K562 (cell line): ENCODE results near the gene LGALS14. TPM values are rescaled to one million over a fixed set of nuclear protein-coding genes. Genes with fewer than 3 reads are reported as not detected.

Experiments
- ATAC-seq: fragments of 200-7000 bp; cut with Tn5 transposase; 3 replicates; pipeline ENCODE4 v1.9.1; 2020; ENCODE audit warnings: moderate library complexity
- BruUV-seq: library from RNA; stranded (reverse); fragments of 400-500 nt; replicated peaks from 2 replicates; lab custom pipeline; 2021; lab: Mats Ljungman, UMichigan
- CTCF ChIA-PET: fragments of 300-600 bp; formaldehyde crosslinking; extraction: SDS; loops from one replicate; lab custom pipeline; 2021; ENCODE audit warnings: low intra/inter-chr PET ratio; lab: Yijun Ruan, JAX
- POLR2A ChIA-PET: fragments of 300-600, 350-650 bp; sonication (Branson Sonifier 250); formaldehyde crosslinking; extraction: SDS; loops from one replicate; lab custom pipeline; 2021; ENCODE audit warnings: antibody characterized with exemption, inconsistent platforms; lab: Yijun Ruan, JAX
- DNase-seq, 4 experiments: peaks; one replicate each; pipeline versions ENCODE4 v3.0.0 to v3.0.0-alpha.2; 2011 to 2018; ENCODE audit warnings: low spot score in 3 of 4, mixed read lengths in 3 of 4; ENCODE audit errors: extremely low read depth in 1 of 4
- FAIRE-seq: peaks from 2 replicates; lab custom pipeline; 2011; peaks lifted over from hg19 to GRCh38; lab: Jason Lieb, UNC
- H2AFZ ChIP-seq: 2 replicates; pipeline ENCODE4 v1.6.0; 2011; ENCODE audit warnings: low read depth, low read length, control low read depth, inconsistent platforms
- H3K27ac ChIP-seq: fragments of 200-600 bp; 3 replicates; pipeline ENCODE4 v1.8.0; 2011; ENCODE audit warnings: low read depth, mild to moderate bottlenecking, control low read depth, inconsistent platforms, low read length, moderate library complexity, mixed read lengths; ENCODE audit errors: extremely low read depth
- H3K27me3 ChIP-seq, 2 experiments: fragments of 300-600 bp in 1 of 2; 2 replicates in 1 of 2; 3 replicates in 1 of 2; pipeline versions ENCODE4 v1.6.0 to v1.8.0; 2011; ENCODE audit warnings: inconsistent platforms in 2 of 2, low read length in 2 of 2, mild to moderate bottlenecking in 1 of 2, mixed read lengths in 1 of 2, moderate library complexity in 1 of 2; ENCODE audit not compliant: control insufficient read depth in 2 of 2, insufficient read depth in 2 of 2
- H3K36me3 ChIP-seq: fragments of 300-600 bp; 3 replicates; pipeline ENCODE4 v1.8.0; 2011; ENCODE audit warnings: mild to moderate bottlenecking, low read length, inconsistent platforms; ENCODE audit not compliant: control insufficient read depth, insufficient read depth
- H3K4me1 ChIP-seq, 2 experiments: fragments of 200-600 bp in 1 of 2; replicated peaks in 1 of 2; 2 replicates in 1 of 2; 3 replicates in 1 of 2; pipeline versions ENCODE4 v1.5.1 to v1.8.0; 2011; ENCODE audit warnings: inconsistent platforms in 2 of 2, low read length in 2 of 2, mild to moderate bottlenecking in 1 of 2, mixed read lengths in 1 of 2, moderate library complexity in 1 of 2; ENCODE audit not compliant: control insufficient read depth in 2 of 2, insufficient read depth in 2 of 2
- H3K4me2 ChIP-seq: 2 replicates; pipeline ENCODE4 v1.6.1; 2011; ENCODE audit warnings: low read length, control low read depth, inconsistent platforms, mixed read lengths; ENCODE audit not compliant: insufficient read depth
- H3K4me3 ChIP-seq: fragments of 200-600 bp; sonication (generic), shearing (Covaris generic); 2 replicates; pipeline ENCODE4 v1.5.1; 2016; ENCODE audit warnings: control low read depth, inconsistent platforms
- H3K79me2 ChIP-seq: fragments of 200-600 bp; 3 replicates; pipeline ENCODE4 v1.8.0; 2011; ENCODE audit warnings: low read length, inconsistent platforms; ENCODE audit not compliant: control insufficient read depth, insufficient read depth
- H3K9ac ChIP-seq, 2 experiments: 2 replicates each; pipeline versions ENCODE4 v1.6.0 to v1.6.1; 2011; ENCODE audit warnings: low read depth in 2 of 2, low read length in 2 of 2, control low read depth in 1 of 2, inconsistent platforms in 1 of 2, mild to moderate bottlenecking in 1 of 2, mixed read lengths in 1 of 2; ENCODE audit not compliant: insufficient read depth in 1 of 2
- H3K9me1 ChIP-seq: one replicate; pipeline ENCODE4 v1.6.0; 2011; ENCODE audit warnings: inconsistent platforms, mild to moderate bottlenecking, low read length, moderate library complexity; ENCODE audit not compliant: control insufficient read depth, insufficient read depth
- H3K9me3 ChIP-seq: replicated peaks from 2 replicates; pipeline ENCODE4 v1.5.1; 2011; ENCODE audit warnings: low read depth, low read length, inconsistent platforms; ENCODE audit not compliant: control insufficient read depth, insufficient read depth
- H4K20me1 ChIP-seq: replicated peaks from 2 replicates; pipeline ENCODE4 v1.6.1; 2011; ENCODE audit warnings: low read length, inconsistent platforms, mixed read lengths; ENCODE audit not compliant: control insufficient read depth, insufficient read depth
- CHAMP1 ChIP-seq: fragments of 450-650 bp; IDR thresholded peaks from 2 replicates; pipeline ENCODE4 v1.6.1; 2016; ENCODE audit warnings: mild to moderate bottlenecking
- NELFE ChIP-seq: IDR thresholded peaks from 2 replicates; pipeline ENCODE4 v1.6.1; 2011; ENCODE audit warnings: mild to moderate bottlenecking; ENCODE audit not compliant: insufficient read depth, insufficient read length
- USF1 ChIP-seq: sonication (generic); formaldehyde crosslinking; IDR thresholded peaks from 2 replicates; pipeline ENCODE4 v1.9.0; 2022; ENCODE audit warnings: mild to moderate bottlenecking, missing genetic modification reagents
- XRCC5 ChIP-seq: fragments of 200-400 bp; formaldehyde crosslinking; IDR thresholded peaks from 2 replicates; pipeline ENCODE4 v1.6.1; 2017; ENCODE audit warnings: low read depth, mild to moderate bottlenecking, low read length
- ZNF23 ChIP-seq: fragments of 250-450 bp; sonication (Bioruptor Pico); IDR thresholded peaks from 2 replicates; pipeline ENCODE4 v1.4.0; 2020; ENCODE audit warnings: mild to moderate bottlenecking
- ZNF277 ChIP-seq: fragments of 250-450 bp; sonication (Bioruptor Pico); IDR thresholded peaks from 2 replicates; pipeline ENCODE4 v1.8.0; 2022; ENCODE audit warnings: inconsistent platforms, mild to moderate bottlenecking, moderate library complexity, borderline replicate concordance
- ZNF316 ChIP-seq: fragments of 450-650 bp; IDR thresholded peaks from 2 replicates; pipeline ENCODE4 v1.6.1; 2016
- ZNF699 ChIP-seq: fragments of 250-450 bp; sonication (Bioruptor Pico); IDR thresholded peaks from 2 replicates; pipeline ENCODE4 v1.8.0; 2021; ENCODE audit warnings: mild to moderate bottlenecking, moderate library complexity; ENCODE audit not compliant: insufficient replicate concordance
- WGBS: fragments of 100-300 bp; shearing (Covaris generic); methylation state at CpG from one replicate; pipeline ENCODE4 v1.1.6; 2016; ENCODE audit warnings: low coverage, mixed read lengths; ENCODE audit not compliant: insufficient coverage; ENCODE audit errors: missing lambda C conversion rate; 5-methylcytosine and 5-hydroxymethylcytosine counted together
- in situ Hi-C: fragments of 300-500 bp; cut with MboI; formaldehyde crosslinking; loops from 4 replicates; pipeline ENCODE4 v1.15.0; 2018; ENCODE audit warnings: inconsistent platforms, mixed read lengths
- intact Hi-C: fragments of 100-400 bp; cut with micrococcal nuclease; formaldehyde crosslinking; loops from 2 replicates; pipeline ENCODE4 v1.14.2; 2022
- polyA plus RNA-seq, 8 experiments: library from polyadenylated mRNA; depleted of rRNA in 4 of 8; stranded (reverse) in 5 of 8; unstranded in 3 of 8; fragments of >200 nt; fragmentation: Nextera tagmentation in 2 of 8; fragmentation: Illumina TruSeq in 1 of 8; extraction: Ambion mirVana in 2 of 8; extraction: Trizol in 1 of 8; gene quantifications; 2 replicates each; pipeline versions ENCODE4 v1.2.1 to v1.2.3, GENCODE V29; 2011 to 2014; ENCODE audit warnings: inconsistent platforms in 1 of 8, missing spikeins in 1 of 8
- total RNA-seq, 7 experiments: library from RNA; depleted of rRNA in 6 of 7; stranded (reverse); fragments of >200 nt in 6 of 7; fragmentation: Illumina TruSeq in 2 of 7; extraction: Trizol in 2 of 7; gene quantifications; 2 replicates each; pipeline versions ENCODE4 v1.2.1 to v1.2.3, GENCODE V29; 2011 to 2021; ENCODE audit warnings: low replicate concordance in 1 of 7

The LGALS14 gene
- total and polyA plus RNA-seq, 9 of the 15 experiments (the other 6 are each of a cell fraction or from before 2014, with no cell fraction given) = not detected

- CTCF ChIA-PET = no interaction called here
- DNase-seq = no peak
- Histone ChIP-seq H3K27ac (no peak overlapping the region), H3K9me1 (no peaks in the 10 kb centered on the region), H3K36me3 (no peaks in the 10 kb centered on the region), H3K27me3 (peaks cover 0 to 2% of the 10 kb centered on the region in 2 experiments; a peak in 2 of 5 replicates), H3K9me3 (no peaks in the 10 kb centered on the region), H2AFZ (no peak overlapping the region), H3K4me1 (no peaks in the 10 kb centered on the region), H4K20me1 (no peaks in the 10 kb centered on the region), H3K9ac (no peak overlapping the region), H3K4me3 (no peak overlapping the region), H3K4me2 (no peak overlapping the region), H3K79me2 (no peaks in the 10 kb centered on the region)
- ATAC-seq = no peak
- in situ Hi-C loops = no loop called here
- BruUV-seq = no TSS peak
- POLR2A ChIA-PET = no interaction called here
- FAIRE-seq = no peak
- 0% methylated on average over 1 of the region's 1 CpG for WGBS
- TF ChIP-seq ZNF23 (CRISPR knock-in tag) (no peak), ZNF699 (CRISPR knock-in tag) (no peak), ZNF277 (no peak), USF1 (no peak), CHAMP1 (no peak), XRCC5 (no peak), NELFE (no peak), ZNF316 (no peak)
- intact Hi-C loops = no loop called here
These were observed 27.4 kb downstream of the LGALS14 start for GRCh38 chr19:39731685-39732084.
